ENCODE measurements around the gene MRTFA. TPM values are rescaled to one million over a fixed set of nuclear protein-coding genes. Genes with fewer than 3 reads are reported as not detected.

MRTFA gene
- polyA plus RNA-seq, 1 of the 3 experiments (the other 2 are of a cell fraction), result 5.8 TPM

GRCh38 chr22:40637183-40638150 is 948 bp upstream of the MRTFA start:
- 61% methylated on average over 21 of the region's 46 CpGs for WGBS (ENCODE audit: low lambda C conversion rate)
- H3K27ac ChIP-seq (ENCODE audit: low read depth in 2 of 2, low read length in 1 of 2), result peak overlapping the region; percentile 66 to 68; a peak in 2 of 4 replicates

GRCh38 chr22:40635940-40636379 is 559 bp downstream of the MRTFA start:
- Histone ChIP-seq H3K27me3 (ENCODE audit: insufficient read depth) (no peaks in the 10 kb centered on the region), H3K4me1 (ENCODE audit: control insufficient read depth in 1 of 2, insufficient read depth in 2 of 2, low read depth in 1 of 2, low read length in 1 of 2) (peaks cover 4 to 10% of the 10 kb centered on the region in 2 experiments; a peak in 3 of 4 replicates), H3K9ac (peak overlapping the region; percentile 66; the same call in 1 of the 2 replicates), H3K4me3 (ENCODE audit: low read depth in 2 of 2, low read length in 1 of 2) (peak overlapping the region; percentile 66 to 68), H3F3A (replicated peaks; ENCODE audit: insufficient read depth) (no peaks in the 10 kb centered on the region), H3K9me3 (no peaks in the 10 kb centered on the region), H3K79me2 (ENCODE audit: insufficient read depth) (peaks cover 53% of the 10 kb centered on the region), H3K4me2 (peak overlapping the region; percentile 88), H3K27ac (ENCODE audit: low read depth in 2 of 2, low read length in 1 of 2) (peak overlapping the region; percentile 53 to 71; a peak in 3 of 4 replicates), H3K9me2 (no peaks in the 10 kb centered on the region), H2AFZ (ENCODE audit: low read depth) (no peak overlapping the region), H4K20me1 (ENCODE audit: insufficient read depth) (peaks cover 44% of the 10 kb centered on the region), H3K36me3 (replicated peaks in 1 of 2; ENCODE audit: control insufficient read depth in 1 of 2, insufficient read depth in 2 of 2, low read length in 1 of 2) (no peaks in the 10 kb centered on the region)
- WGBS (ENCODE audit: low lambda C conversion rate), result 0% methylated on average over 1 of the region's 31 CpGs
- ChIA-PET POLR2A (no interaction called here), CTCF (interaction anchor here (0.7 to 2.1 kb wide), 2 partner anchors 10 to 199 kb away, joined by 4 to 10 read pairs; no protein-coding TSS in a partner anchor)
- TF ChIP-seq MAX (IDR thresholded peaks at IDR 0.05; ENCODE audit: low read depth), result no peak
- TF ChIP-seq RXRA (IDR thresholded peaks at IDR 0.05; ENCODE audit: borderline replicate concordance, low read depth), result no peak
- TF ChIP-seq TAF1 (IDR thresholded peaks at IDR 0.05; ENCODE audit: borderline replicate concordance, low read depth, low read length), result no peak
- no peak for TF ChIP-seq EZH2phosphoT487 (IDR thresholded peaks at IDR 0.05; ENCODE audit: borderline replicate concordance, low read depth)
- TF ChIP-seq RFX5 (IDR thresholded peaks at IDR 0.05; ENCODE audit: low read length), result no peak
- no peak for DNase-seq

More at GRCh38 chr22:40637183-40638150, 948 bp upstream of the MRTFA start:
- TF ChIP-seq JUND (IDR thresholded peaks at IDR 0.05) (no peak), POLR2AphosphoS5 (IDR thresholded peaks at IDR 0.05; ENCODE audit: low read depth, low read length) (0 out of 2 replicates have a peak, but pooled peaks have one; percentile 4)
- peak overlapping the region; percentile 91 for H2AFZ ChIP-seq (ENCODE audit: low read depth)
- H3K79me2 ChIP-seq (ENCODE audit: insufficient read depth), result peaks cover 38% of the 10 kb centered on the region
- CTCF ChIA-PET, result interaction anchor here (0.8 to 2.1 kb wide), 3 partner anchors 113 to 201 kb away, joined by 4 to 10 read pairs (median 4); no protein-coding TSS in a partner anchor
- H3K36me3 ChIP-seq (replicated peaks in 1 of 2; ENCODE audit: control insufficient read depth in 1 of 2, insufficient read depth in 2 of 2, low read length in 1 of 2), result no peaks in the 10 kb centered on the region
- peaks cover 4 to 10% of the 10 kb centered on the region in 2 experiments; a peak in 3 of 4 replicates for H3K4me1 ChIP-seq (ENCODE audit: control insufficient read depth in 1 of 2, insufficient read depth in 2 of 2, low read depth in 1 of 2, low read length in 1 of 2)
- H3K9me2 ChIP-seq, result no peaks in the 10 kb centered on the region
- no peaks in the 10 kb centered on the region for H3F3A ChIP-seq (replicated peaks; ENCODE audit: insufficient read depth)
- no peaks in the 10 kb centered on the region for H3K9me3 ChIP-seq
- H4K20me1 ChIP-seq (ENCODE audit: insufficient read depth), result peaks cover 31% of the 10 kb centered on the region
- no peaks in the 10 kb centered on the region for H3K27me3 ChIP-seq (ENCODE audit: insufficient read depth)
- DNase-seq, result no peak
- peak overlapping the region; percentile 66 for H3K9ac ChIP-seq
- peak overlapping the region; percentile 59 to 66 for H3K4me3 ChIP-seq (ENCODE audit: low read depth in 2 of 2, low read length in 1 of 2)
- H3K4me2 ChIP-seq, result peak overlapping the region; percentile 81
- POLR2A ChIA-PET, result interaction anchor here (0.9 kb wide), 1 partner anchor 10 kb away, joined by 3 read pairs; no protein-coding TSS in a partner anchor

Data from SK-N-SH (cell line).